Sigmoid colon (tissue), 7 donors: ENCODE results near the gene BICRA. TPM values are rescaled to one million over a fixed set of nuclear protein-coding genes. Genes with fewer than 3 reads are reported as not detected.

Source experiments
- DNase-seq: peaks from one replicate; pipeline ENCODE4 v3.0.0-alpha.2; 2019
- H3K27ac ChIP-seq, 4 donors: fragments of 200-600 bp; sonication (generic); one replicate each; pipeline ENCODE4 v1.5.1; 2016 to 2019; ENCODE audit warnings: mild to moderate bottlenecking in 1 of 4
- H3K27me3 ChIP-seq, 3 donors: fragments of 200-600 bp; sonication (generic); one replicate each; pipeline ENCODE4 v1.5.1; 2019; ENCODE audit warnings: mild to moderate bottlenecking in 1 of 3
- H3K36me3 ChIP-seq, 4 donors: fragments of 200-600 bp; sonication (generic); one replicate each; pipeline ENCODE4 v1.5.1; 2016 to 2019
- H3K4me1 ChIP-seq, 4 donors: fragments of 200-600 bp; sonication (generic); one replicate each; pipeline ENCODE4 v1.5.1; 2017 to 2019
- H3K4me3 ChIP-seq, 4 donors: fragments of 200-600 bp; sonication (generic); one replicate each; pipeline ENCODE4 v1.5.1; 2017 to 2019; ENCODE audit warnings: mild to moderate bottlenecking in 2 of 4, moderate library complexity in 1 of 4
- H3K9me3 ChIP-seq, 4 donors: fragments of 200-600 bp in 3 of 4; sonication (generic) in 3 of 4; one replicate each; pipeline versions ENCODE4 v1.5.1 to v1.6.1; 2013 to 2019
- EP300 ChIP-seq, 4 donors: sonication (generic); formaldehyde crosslinking; IDR thresholded peaks; one replicate each; pipeline ENCODE4 v1.6.1; 2017; ENCODE audit warnings: antibody characterized with exemption in 4 of 4
- POLR2A ChIP-seq, 2 donors: fragments of 450-650 bp; IDR thresholded peaks; one replicate each; pipeline ENCODE4 v1.6.1; 2016; ENCODE audit warnings: antibody characterized with exemption in 2 of 2, mild to moderate bottlenecking in 2 of 2, moderate library complexity in 2 of 2
- POLR2AphosphoS5 ChIP-seq, 4 donors: sonication (generic); formaldehyde crosslinking; IDR thresholded peaks; one replicate each; pipeline ENCODE4 v1.6.1; 2017; ENCODE audit warnings: antibody characterized with exemption in 4 of 4
- WGBS, 2 donors: extraction: QIAGEN DNeasy Blood & Tissue Kit; methylation state at CpG; one replicate each; pipeline ENCODE4 v1.1.7; 2013; 5-methylcytosine and 5-hydroxymethylcytosine counted together
- intact Hi-C: fragments of 100-400 bp; cut with DNase I; formaldehyde crosslinking; loops from one replicate; pipeline ENCODE4 v1.15.1; 2023
- polyA plus RNA-seq, 3 donors: library from polyadenylated mRNA; stranded (reverse); fragments of 200-250 nt; gene quantifications; one replicate each; pipeline ENCODE4 v1.2.3, GENCODE V29; 2013
- total RNA-seq, 4 donors: library from RNA; depleted of rRNA; stranded (reverse); fragments of >200 nt; gene quantifications; one replicate each; pipeline ENCODE4 v1.1.0, GENCODE V29; 2016
- TF ChIP-seq, protein P1 (sequence below), 4 experiments: fragments of 450-650 bp in 3 of 4; fragments of 200-600 bp in 1 of 4; IDR thresholded peaks; one replicate each; pipeline ENCODE4 v1.5.1; 2016 to 2019; ENCODE audit warnings: antibody characterized with exemption in 4 of 4, mild to moderate bottlenecking in 3 of 4, moderate library complexity in 2 of 4
- donor health status: healthy with polysubstance abuse.
- donor health status: Bipolar disorder and iron deficiency.
- donor health status: healthy.

BICRA gene
- total and polyA plus RNA-seq, 7 donors = 1.8 to 21.6 (median 10.3) TPM

DNA sequence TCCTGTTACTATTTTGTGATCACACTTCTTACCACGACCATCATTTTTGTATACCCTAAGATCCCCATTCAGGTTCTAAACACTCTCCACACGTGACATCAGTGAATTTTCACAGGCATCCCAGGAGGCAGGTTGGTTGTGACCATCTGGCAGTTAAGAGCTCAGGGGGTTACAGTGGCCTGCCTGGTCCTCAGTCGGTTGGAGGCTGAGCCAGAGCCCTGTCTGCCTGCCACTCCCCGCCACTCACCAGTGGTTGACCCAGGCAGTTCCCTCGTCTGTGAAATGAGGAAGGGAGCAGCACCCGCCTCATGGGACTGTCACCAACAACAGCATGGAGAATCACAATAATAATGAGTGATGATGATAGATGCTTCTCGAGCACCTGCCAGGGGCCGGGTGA is 67.9 kb downstream of the BICRA start:
- H3K27me3 ChIP-seq = no peaks in the 10 kb centered on the region
- intact Hi-C loops = no loop called here
- DNase-seq = no peak
- 90% methylated on average over 8 of the region's 8 CpGs for WGBS, 2 donors
- no peaks in the 10 kb centered on the region for H3K9me3 ChIP-seq
- TF ChIP-seq POLR2A (IDR thresholded peaks at IDR 0.05) (no peak), POLR2AphosphoS5 (IDR thresholded peaks at IDR 0.05) (no peak), EP300 (IDR thresholded peaks at IDR 0.05) (no peak)
- TF ChIP-seq, protein P1, sequence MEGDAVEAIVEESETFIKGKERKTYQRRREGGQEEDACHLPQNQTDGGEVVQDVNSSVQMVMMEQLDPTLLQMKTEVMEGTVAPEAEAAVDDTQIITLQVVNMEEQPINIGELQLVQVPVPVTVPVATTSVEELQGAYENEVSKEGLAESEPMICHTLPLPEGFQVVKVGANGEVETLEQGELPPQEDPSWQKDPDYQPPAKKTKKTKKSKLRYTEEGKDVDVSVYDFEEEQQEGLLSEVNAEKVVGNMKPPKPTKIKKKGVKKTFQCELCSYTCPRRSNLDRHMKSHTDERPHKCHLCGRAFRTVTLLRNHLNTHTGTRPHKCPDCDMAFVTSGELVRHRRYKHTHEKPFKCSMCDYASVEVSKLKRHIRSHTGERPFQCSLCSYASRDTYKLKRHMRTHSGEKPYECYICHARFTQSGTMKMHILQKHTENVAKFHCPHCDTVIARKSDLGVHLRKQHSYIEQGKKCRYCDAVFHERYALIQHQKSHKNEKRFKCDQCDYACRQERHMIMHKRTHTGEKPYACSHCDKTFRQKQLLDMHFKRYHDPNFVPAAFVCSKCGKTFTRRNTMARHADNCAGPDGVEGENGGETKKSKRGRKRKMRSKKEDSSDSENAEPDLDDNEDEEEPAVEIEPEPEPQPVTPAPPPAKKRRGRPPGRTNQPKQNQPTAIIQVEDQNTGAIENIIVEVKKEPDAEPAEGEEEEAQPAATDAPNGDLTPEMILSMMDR (IDR thresholded peaks at IDR 0.05) = no peak
- no peak overlapping the region for H3K27ac ChIP-seq
- H3K4me3 ChIP-seq = no peak overlapping the region
- peaks cover 29 to 74% (median 40%) of the 10 kb centered on the region in 4 donors for H3K36me3 ChIP-seq
- H3K4me1 ChIP-seq = no peaks in the 10 kb centered on the region

- WGBS, 2 donors = 92 to 93% methylated on average over 30 of the region's 30 CpGs
- no peaks in the 10 kb centered on the region for H3K9me3 ChIP-seq
- H3K27ac ChIP-seq = no peak overlapping the region
- H3K36me3 ChIP-seq = peaks cover 26 to 71% (median 32%) of the 10 kb centered on the region in 4 donors
- DNase-seq = no peak
- H3K27me3 ChIP-seq = no peaks in the 10 kb centered on the region
- H3K4me3 ChIP-seq = no peak overlapping the region
- intact Hi-C loops = no loop called here
- peaks cover 0 to 6% (median 0%) of the 10 kb centered on the region in 4 donors for H3K4me1 ChIP-seq
- TF ChIP-seq POLR2A (IDR thresholded peaks at IDR 0.05) (no peak), POLR2AphosphoS5 (IDR thresholded peaks at IDR 0.05) (no peak), EP300 (IDR thresholded peaks at IDR 0.05) (no peak)
- TF ChIP-seq, protein P1 (IDR thresholded peaks at IDR 0.05) = no peak
Measured at GRCh38 chr19:47679251-47679900, 70.4 kb downstream of the BICRA start.

DNA sequence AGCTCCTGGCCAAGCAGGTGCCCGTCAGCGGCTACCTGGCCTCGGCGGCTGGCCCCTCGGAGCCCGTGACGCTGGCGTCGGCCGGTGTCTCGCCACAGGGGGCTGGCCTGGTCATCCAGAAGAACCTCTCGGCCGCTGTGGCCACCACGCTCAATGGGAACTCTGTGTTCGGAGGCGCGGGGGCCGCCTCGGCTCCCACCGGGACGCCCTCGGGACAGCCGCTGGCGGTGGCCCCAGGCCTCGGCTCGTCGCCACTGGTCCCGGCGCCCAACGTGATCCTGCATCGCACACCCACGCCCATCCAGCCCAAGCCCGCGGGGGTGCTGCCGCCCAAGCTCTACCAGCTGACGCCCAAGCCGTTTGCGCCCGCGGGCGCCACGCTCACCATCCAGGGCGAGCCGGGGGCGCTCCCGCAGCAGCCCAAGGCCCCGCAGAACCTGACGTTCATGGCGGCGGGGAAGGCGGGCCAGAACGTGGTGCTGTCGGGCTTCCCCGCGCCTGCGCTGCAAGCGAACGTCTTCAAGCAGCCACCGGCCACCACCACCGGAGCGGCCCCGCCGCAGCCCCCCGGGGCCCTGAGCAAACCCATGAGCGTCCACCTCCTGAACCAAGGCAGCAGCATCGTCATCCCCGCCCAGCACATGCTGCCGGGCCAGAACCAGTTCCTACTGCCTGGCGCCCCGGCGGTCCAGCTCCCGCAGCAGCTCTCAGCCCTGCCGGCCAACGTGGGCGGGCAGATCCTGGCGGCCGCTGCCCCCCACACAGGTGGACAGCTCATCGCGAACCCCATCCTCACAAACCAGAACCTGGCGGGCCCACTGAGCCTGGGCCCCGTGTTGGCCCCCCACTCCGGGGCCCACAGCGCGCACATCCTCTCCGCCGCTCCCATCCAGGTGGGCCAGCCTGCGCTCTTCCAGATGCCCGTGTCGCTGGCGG is 71.3 kb downstream of the BICRA start:
- Histone ChIP-seq H3K36me3 (peaks cover 23 to 67% (median 28%) of the 10 kb centered on the region in 4 donors), H3K4me3 (no peak overlapping the region), H3K27me3 (no peaks in the 10 kb centered on the region), H3K4me1 (peaks cover 0 to 6% (median 0%) of the 10 kb centered on the region in 4 donors), H3K27ac (no peak overlapping the region), H3K9me3 (no peaks in the 10 kb centered on the region)
- DNase-seq = no peak
- WGBS, 2 donors = 97 to 98% methylated on average over 90 of the region's 90 CpGs
- TF ChIP-seq, protein P1 (IDR thresholded peaks at IDR 0.05) = no peak
- no peak for TF ChIP-seq POLR2A (IDR thresholded peaks at IDR 0.05)
- TF ChIP-seq POLR2AphosphoS5 (IDR thresholded peaks at IDR 0.05) = no peak
- no peak for TF ChIP-seq EP300 (IDR thresholded peaks at IDR 0.05)
- intact Hi-C loops = no loop called here

DNA sequence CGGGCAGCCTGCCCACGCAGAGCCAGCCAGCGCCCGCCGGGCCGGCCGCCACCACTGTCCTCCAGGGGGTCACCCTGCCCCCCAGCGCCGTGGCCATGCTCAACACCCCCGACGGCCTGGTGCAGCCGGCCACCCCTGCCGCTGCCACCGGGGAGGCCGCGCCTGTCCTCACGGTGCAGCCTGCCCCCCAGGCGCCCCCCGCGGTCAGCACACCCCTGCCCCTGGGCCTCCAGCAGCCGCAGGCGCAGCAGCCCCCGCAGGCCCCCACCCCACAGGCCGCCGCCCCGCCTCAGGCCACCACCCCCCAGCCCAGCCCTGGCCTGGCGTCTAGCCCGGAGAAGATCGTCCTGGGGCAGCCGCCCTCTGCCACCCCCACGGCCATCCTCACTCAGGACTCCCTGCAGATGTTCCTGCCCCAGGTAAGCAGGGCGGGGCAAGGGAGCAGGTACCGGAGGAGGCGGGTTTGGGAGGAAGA is 72.0 kb downstream of the BICRA start:
- H3K36me3 ChIP-seq = peaks cover 19 to 62% (median 28%) of the 10 kb centered on the region in 4 donors
- H3K27me3 ChIP-seq = no peaks in the 10 kb centered on the region
- H3K9me3 ChIP-seq = no peaks in the 10 kb centered on the region
- H3K4me1 ChIP-seq = peaks cover 0 to 6% (median 0%) of the 10 kb centered on the region in 4 donors
- TF ChIP-seq POLR2A (IDR thresholded peaks at IDR 0.05) (no peak), POLR2AphosphoS5 (IDR thresholded peaks at IDR 0.05) (no peak), EP300 (IDR thresholded peaks at IDR 0.05) (no peak)
- TF ChIP-seq, protein P1 (IDR thresholded peaks at IDR 0.05) = no peak
- H3K27ac ChIP-seq = no peak overlapping the region
- H3K4me3 ChIP-seq = no peak overlapping the region
- 80 to 92% methylated on average over 34 of the region's 34 CpGs for WGBS, 2 donors
- no peak for DNase-seq
- intact Hi-C loops = no loop called here
